K562 (cell line): Measurements from ENCODE around the gene TP73. TPM values are rescaled to one million over a fixed set of nuclear protein-coding genes. Genes with fewer than 3 reads are reported as not detected.

Source experiments
- ATAC-seq: fragments of 200-7000 bp; cut with Tn5 transposase; 3 replicates; pipeline ENCODE4 v1.9.1; 2020; ENCODE audit warnings: moderate library complexity
- BruUV-seq: library from RNA; stranded (reverse); fragments of 400-500 nt; replicated peaks from 2 replicates; lab custom pipeline; 2021; lab: Mats Ljungman, UMichigan
- CTCF ChIA-PET: fragments of 300-600 bp; formaldehyde crosslinking; extraction: SDS; loops from one replicate; lab custom pipeline; 2021; ENCODE audit warnings: low intra/inter-chr PET ratio; lab: Yijun Ruan, JAX
- POLR2A ChIA-PET: fragments of 300-600, 350-650 bp; sonication (Branson Sonifier 250); formaldehyde crosslinking; extraction: SDS; loops from one replicate; lab custom pipeline; 2021; ENCODE audit warnings: antibody characterized with exemption, inconsistent platforms; lab: Yijun Ruan, JAX
- DNase-seq, 4 experiments: peaks; one replicate each; pipeline versions ENCODE4 v3.0.0 to v3.0.0-alpha.2; 2011 to 2018; ENCODE audit warnings: low spot score in 3 of 4, mixed read lengths in 3 of 4; ENCODE audit errors: extremely low read depth in 1 of 4
- FAIRE-seq: peaks from 2 replicates; lab custom pipeline; 2011; peaks lifted over from hg19 to GRCh38; lab: Jason Lieb, UNC
- H2AFZ ChIP-seq: 2 replicates; pipeline ENCODE4 v1.6.0; 2011; ENCODE audit warnings: low read depth, low read length, control low read depth, inconsistent platforms
- H3K27ac ChIP-seq: fragments of 200-600 bp; 3 replicates; pipeline ENCODE4 v1.8.0; 2011; ENCODE audit warnings: low read depth, mild to moderate bottlenecking, control low read depth, inconsistent platforms, low read length, moderate library complexity, mixed read lengths; ENCODE audit errors: extremely low read depth
- H3K27me3 ChIP-seq, 2 experiments: fragments of 300-600 bp in 1 of 2; 2 replicates in 1 of 2; 3 replicates in 1 of 2; pipeline versions ENCODE4 v1.6.0 to v1.8.0; 2011; ENCODE audit warnings: inconsistent platforms in 2 of 2, low read length in 2 of 2, mild to moderate bottlenecking in 1 of 2, mixed read lengths in 1 of 2, moderate library complexity in 1 of 2; ENCODE audit not compliant: control insufficient read depth in 2 of 2, insufficient read depth in 2 of 2
- H3K36me3 ChIP-seq: fragments of 300-600 bp; 3 replicates; pipeline ENCODE4 v1.8.0; 2011; ENCODE audit warnings: mild to moderate bottlenecking, low read length, inconsistent platforms; ENCODE audit not compliant: control insufficient read depth, insufficient read depth
- H3K4me1 ChIP-seq, 2 experiments: fragments of 200-600 bp in 1 of 2; replicated peaks in 1 of 2; 2 replicates in 1 of 2; 3 replicates in 1 of 2; pipeline versions ENCODE4 v1.5.1 to v1.8.0; 2011; ENCODE audit warnings: inconsistent platforms in 2 of 2, low read length in 2 of 2, mild to moderate bottlenecking in 1 of 2, mixed read lengths in 1 of 2, moderate library complexity in 1 of 2; ENCODE audit not compliant: control insufficient read depth in 2 of 2, insufficient read depth in 2 of 2
- H3K4me2 ChIP-seq: 2 replicates; pipeline ENCODE4 v1.6.1; 2011; ENCODE audit warnings: low read length, control low read depth, inconsistent platforms, mixed read lengths; ENCODE audit not compliant: insufficient read depth
- H3K4me3 ChIP-seq: fragments of 200-600 bp; sonication (generic), shearing (Covaris generic); 2 replicates; pipeline ENCODE4 v1.5.1; 2016; ENCODE audit warnings: control low read depth, inconsistent platforms
- H3K79me2 ChIP-seq: fragments of 200-600 bp; 3 replicates; pipeline ENCODE4 v1.8.0; 2011; ENCODE audit warnings: low read length, inconsistent platforms; ENCODE audit not compliant: control insufficient read depth, insufficient read depth
- H3K9ac ChIP-seq, 2 experiments: 2 replicates each; pipeline versions ENCODE4 v1.6.0 to v1.6.1; 2011; ENCODE audit warnings: low read depth in 2 of 2, low read length in 2 of 2, control low read depth in 1 of 2, inconsistent platforms in 1 of 2, mild to moderate bottlenecking in 1 of 2, mixed read lengths in 1 of 2; ENCODE audit not compliant: insufficient read depth in 1 of 2
- H3K9me1 ChIP-seq: one replicate; pipeline ENCODE4 v1.6.0; 2011; ENCODE audit warnings: inconsistent platforms, mild to moderate bottlenecking, low read length, moderate library complexity; ENCODE audit not compliant: control insufficient read depth, insufficient read depth
- H3K9me3 ChIP-seq: replicated peaks from 2 replicates; pipeline ENCODE4 v1.5.1; 2011; ENCODE audit warnings: low read depth, low read length, inconsistent platforms; ENCODE audit not compliant: control insufficient read depth, insufficient read depth
- H4K20me1 ChIP-seq: replicated peaks from 2 replicates; pipeline ENCODE4 v1.6.1; 2011; ENCODE audit warnings: low read length, inconsistent platforms, mixed read lengths; ENCODE audit not compliant: control insufficient read depth, insufficient read depth
- MTA1 ChIP-seq: fragments of 450-650 bp; IDR thresholded peaks from 2 replicates; pipeline ENCODE4 v1.6.1; 2017; ENCODE audit warnings: borderline replicate concordance
- NONO ChIP-seq, 2 experiments: fragments of 200-400 bp in 1 of 2; fragments of 450-650 bp in 1 of 2; formaldehyde crosslinking in 1 of 2; IDR thresholded peaks; 2 replicates each; pipeline ENCODE4 v1.6.1; 2017; ENCODE audit warnings: low read depth in 2 of 2, mild to moderate bottlenecking in 2 of 2, moderate library complexity in 2 of 2, low read length in 1 of 2
- PHB ChIP-seq: fragments of 250-450 bp; sonication (Bioruptor Pico); IDR thresholded peaks from 2 replicates; pipeline ENCODE4 v1.5.0; 2021
- SMARCA5 ChIP-seq: fragments of 450-650 bp; IDR thresholded peaks from 2 replicates; pipeline ENCODE4 v1.6.1; 2016
- SRSF1 ChIP-seq: fragments of 200-400 bp; formaldehyde crosslinking; IDR thresholded peaks from 2 replicates; pipeline ENCODE4 v1.6.1; 2017; ENCODE audit warnings: mild to moderate bottlenecking, low read depth, low read length, moderate library complexity
- TCF7 ChIP-seq: sonication (generic); IDR thresholded peaks from 2 replicates; pipeline ENCODE4 v1.6.1; 2016; ENCODE audit warnings: antibody characterized with exemption, borderline replicate concordance
- TFAP4 ChIP-seq: sonication (generic); formaldehyde crosslinking; IDR thresholded peaks from 2 replicates; pipeline ENCODE4 v1.8.0; 2022; ENCODE audit warnings: missing genetic modification reagents, mild to moderate bottlenecking, moderate library complexity, borderline replicate concordance
- ZNF197 ChIP-seq: fragments of 200-800 bp; sonication (Bioruptor generic); IDR thresholded peaks from 2 replicates; pipeline ENCODE4 v1.6.1; 2016; ENCODE audit warnings: low read depth, missing genetic modification characterization, missing compliant biosample characterization
- ZNF740 ChIP-seq, 3 experiments: fragments of 200-800 bp in 1 of 3; sonication (Bioruptor generic) in 1 of 3; sonication (generic) in 1 of 3; formaldehyde crosslinking in 1 of 3; IDR thresholded peaks; 2 replicates each; pipeline versions ENCODE4 v1.6.1 to v1.8.0; 2016 to 2022; ENCODE audit warnings: mild to moderate bottlenecking in 2 of 3, missing compliant biosample characterization in 2 of 3, missing genetic modification characterization in 2 of 3, missing genetic modification reagents in 1 of 3
- WGBS: fragments of 100-300 bp; shearing (Covaris generic); methylation state at CpG from one replicate; pipeline ENCODE4 v1.1.6; 2016; ENCODE audit warnings: low coverage, mixed read lengths; ENCODE audit not compliant: insufficient coverage; ENCODE audit errors: missing lambda C conversion rate; 5-methylcytosine and 5-hydroxymethylcytosine counted together
- in situ Hi-C: fragments of 300-500 bp; cut with MboI; formaldehyde crosslinking; loops from 4 replicates; pipeline ENCODE4 v1.15.0; 2018; ENCODE audit warnings: inconsistent platforms, mixed read lengths
- intact Hi-C: fragments of 100-400 bp; cut with micrococcal nuclease; formaldehyde crosslinking; loops from 2 replicates; pipeline ENCODE4 v1.14.2; 2022
- polyA plus RNA-seq, 8 experiments: library from polyadenylated mRNA; depleted of rRNA in 4 of 8; stranded (reverse) in 5 of 8; unstranded in 3 of 8; fragments of >200 nt; fragmentation: Nextera tagmentation in 2 of 8; fragmentation: Illumina TruSeq in 1 of 8; extraction: Ambion mirVana in 2 of 8; extraction: Trizol in 1 of 8; gene quantifications; 2 replicates each; pipeline versions ENCODE4 v1.2.1 to v1.2.3, GENCODE V29; 2011 to 2014; ENCODE audit warnings: inconsistent platforms in 1 of 8, missing spikeins in 1 of 8
- total RNA-seq, 7 experiments: library from RNA; depleted of rRNA in 6 of 7; stranded (reverse); fragments of >200 nt in 6 of 7; fragmentation: Illumina TruSeq in 2 of 7; extraction: Trizol in 2 of 7; gene quantifications; 2 replicates each; pipeline versions ENCODE4 v1.2.1 to v1.2.3, GENCODE V29; 2011 to 2021; ENCODE audit warnings: low replicate concordance in 1 of 7

The TP73 gene
- total and polyA plus RNA-seq, 9 of the 15 experiments (the other 6 are each of a cell fraction or from before 2014, with no cell fraction given) = 0.07 to 1.6 (median 0.40) TPM; not detected in 2

GRCh38 chr1:3683197-3683596 is 30.9 kb downstream of the TP73 start (continued):
- TF ChIP-seq SRSF1 = no peak
- TF ChIP-seq SMARCA5 = peak; percentile 83; the same call in 1 of the 2 replicates
- no peak for TF ChIP-seq TCF7
- no peak for TF ChIP-seq MTA1
- peak; percentile 12; the same call in 1 of the 2 replicates for TF ChIP-seq ZNF740 (CRISPR knock-in tag; IDR thresholded peaks at IDR 0.05)
- no peak for TF ChIP-seq ZNF740 (tag; IDR thresholded peaks at IDR 0.05)
- TF ChIP-seq ZNF197 (CRISPR knock-in tag) = no peak

GRCh38 chr1:3683992-3684391 is 31.7 kb downstream of the TP73 start:
- H3K4me1 ChIP-seq = peaks cover 7 to 71% of the 10 kb centered on the region in 2 experiments; a peak in 3 of 5 replicates
- POLR2A ChIA-PET = interaction anchor here (0.6 kb wide), 1 partner anchor 13 kb away, joined by 3 read pairs; no protein-coding TSS in a partner anchor
- no peaks in the 10 kb centered on the region for H3K9me3 ChIP-seq
- no peak overlapping the region for H3K4me3 ChIP-seq
- DNase-seq = peak; percentile 61 to 85 (median 79)
- no peaks in the 10 kb centered on the region for H3K79me2 ChIP-seq
- FAIRE-seq = no peak
- peak; percentile 76 for TF ChIP-seq TFAP4 (CRISPR knock-in tag)
- TF ChIP-seq NONO (IDR thresholded peaks at IDR 0.05; ENCODE audit: low read depth in 2 of 2, low read length in 1 of 2) = no peak
- TF ChIP-seq PHB = no peak
- WGBS = 3% methylated on average over 24 of the region's 26 CpGs
- H2AFZ ChIP-seq = no peak overlapping the region
- CTCF ChIA-PET = no interaction called here
- no peak overlapping the region for H3K27ac ChIP-seq
- no peak overlapping the region for H3K4me2 ChIP-seq
- peak overlapping the region in 1 of 2 experiments; percentile 78; a peak in 2 of 4 replicates for H3K9ac ChIP-seq
- ATAC-seq = peak; percentile 80
- peaks cover 16 to 83% of the 10 kb centered on the region in 2 experiments for H3K27me3 ChIP-seq
- in situ Hi-C loops = no loop called here
- intact Hi-C loops = no loop called here
- no TSS peak for BruUV-seq
- H3K36me3 ChIP-seq = no peaks in the 10 kb centered on the region
- H4K20me1 ChIP-seq = peaks cover 56% of the 10 kb centered on the region
- no peaks in the 10 kb centered on the region for H3K9me1 ChIP-seq
